Calu3 (cell line): Measurements from ENCODE around the gene XRCC5. TPM values are rescaled to one million over a fixed set of nuclear protein-coding genes. Genes with fewer than 3 reads are reported as not detected.

ENCODE experiments used
- BruUV-seq: library from RNA; stranded (reverse); fragments of 400-500 nt; replicated peaks from 2 replicates; lab custom pipeline; 2021; lab: Mats Ljungman, UMichigan
- CTCF ChIA-PET: fragments of 300-600 bp; sonication (Branson Sonifier 250); formaldehyde crosslinking; loops from one replicate; lab custom pipeline; 2022; ENCODE audit warnings: antibody characterized with exemption; lab: Charles Lee
- DNase-seq: peaks from one replicate; pipeline ENCODE4 v3.0.0; 2022
- H3K27ac Mint-ChIP-seq: one replicate; pipeline ENCODE4 v1.8.0; 2022; ENCODE audit warnings: mixed read lengths; ENCODE audit not compliant: unreplicated experiment
- H3K27me3 Mint-ChIP-seq: one replicate; pipeline ENCODE4 v1.8.0; 2022; ENCODE audit warnings: mixed read lengths; ENCODE audit not compliant: unreplicated experiment
- H3K36me3 Mint-ChIP-seq: one replicate; pipeline ENCODE4 v1.8.0; 2022; ENCODE audit warnings: mild to moderate bottlenecking, moderate library complexity, mixed read lengths; ENCODE audit not compliant: insufficient read depth, unreplicated experiment
- H3K4me1 Mint-ChIP-seq: one replicate; pipeline ENCODE4 v1.8.0; 2022; ENCODE audit warnings: mild to moderate bottlenecking, low read depth, mixed read lengths; ENCODE audit not compliant: unreplicated experiment
- H3K4me3 Mint-ChIP-seq: one replicate; pipeline ENCODE4 v1.8.0; 2022; ENCODE audit warnings: mild to moderate bottlenecking, low read depth, moderate library complexity, mixed read lengths; ENCODE audit not compliant: unreplicated experiment
- H3K9me3 Mint-ChIP-seq: one replicate; pipeline ENCODE4 v1.8.0; 2022; ENCODE audit warnings: low read depth, mixed read lengths; ENCODE audit not compliant: unreplicated experiment
- intact Hi-C: fragments of 100-400 bp; cut with micrococcal nuclease; formaldehyde crosslinking; loops from one replicate; pipeline ENCODE4 v1.10.0; 2022; ENCODE audit not compliant: unreplicated experiment
- total RNA-seq: library from RNA; stranded (reverse); gene quantifications from 2 replicates; pipeline ENCODE4 v1.2.3, GENCODE V29; 2022
- TF ChIP-seq, protein P1 (sequence below): fragments of 200-600 bp; IDR thresholded peaks from one replicate; pipeline ENCODE4 v1.8.0; 2022; ENCODE audit warnings: antibody characterized with exemption; ENCODE audit not compliant: unreplicated experiment

The XRCC5 gene
- total RNA-seq, 1 experiment from 2014 or later = 313 TPM

DNA sequence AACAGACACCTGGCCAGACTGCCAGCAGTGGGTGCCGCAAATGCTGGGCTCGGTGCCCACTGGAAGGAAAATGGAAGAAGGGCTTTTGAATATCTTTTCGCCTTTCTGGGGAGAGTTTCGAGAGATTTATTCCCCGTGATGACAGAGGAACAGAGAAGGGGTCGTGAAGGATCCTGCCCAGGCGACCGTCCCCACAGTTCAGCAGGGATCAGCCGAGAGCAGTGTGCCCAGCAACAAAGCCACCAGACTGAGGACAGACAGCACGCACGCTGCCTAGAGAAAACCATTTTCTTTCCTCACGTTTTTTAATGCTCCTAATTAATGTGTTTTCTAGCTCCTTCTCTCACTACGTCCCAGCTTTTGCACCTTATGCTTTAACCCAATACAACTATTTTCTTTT, 47.7 kb downstream of the XRCC5 start:
- H3K4me3 Mint-ChIP-seq = no peak overlapping the region
- H3K27ac Mint-ChIP-seq = no peak overlapping the region
- no TSS peak for BruUV-seq
- H3K27me3 Mint-ChIP-seq = no peaks in the 10 kb centered on the region
- no peak for DNase-seq
- no peaks in the 10 kb centered on the region for H3K9me3 Mint-ChIP-seq
- TF ChIP-seq, protein P1, sequence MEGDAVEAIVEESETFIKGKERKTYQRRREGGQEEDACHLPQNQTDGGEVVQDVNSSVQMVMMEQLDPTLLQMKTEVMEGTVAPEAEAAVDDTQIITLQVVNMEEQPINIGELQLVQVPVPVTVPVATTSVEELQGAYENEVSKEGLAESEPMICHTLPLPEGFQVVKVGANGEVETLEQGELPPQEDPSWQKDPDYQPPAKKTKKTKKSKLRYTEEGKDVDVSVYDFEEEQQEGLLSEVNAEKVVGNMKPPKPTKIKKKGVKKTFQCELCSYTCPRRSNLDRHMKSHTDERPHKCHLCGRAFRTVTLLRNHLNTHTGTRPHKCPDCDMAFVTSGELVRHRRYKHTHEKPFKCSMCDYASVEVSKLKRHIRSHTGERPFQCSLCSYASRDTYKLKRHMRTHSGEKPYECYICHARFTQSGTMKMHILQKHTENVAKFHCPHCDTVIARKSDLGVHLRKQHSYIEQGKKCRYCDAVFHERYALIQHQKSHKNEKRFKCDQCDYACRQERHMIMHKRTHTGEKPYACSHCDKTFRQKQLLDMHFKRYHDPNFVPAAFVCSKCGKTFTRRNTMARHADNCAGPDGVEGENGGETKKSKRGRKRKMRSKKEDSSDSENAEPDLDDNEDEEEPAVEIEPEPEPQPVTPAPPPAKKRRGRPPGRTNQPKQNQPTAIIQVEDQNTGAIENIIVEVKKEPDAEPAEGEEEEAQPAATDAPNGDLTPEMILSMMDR = no peak
- CTCF ChIA-PET = interaction anchor here (0.6 kb wide), 1 partner anchor 293 kb away, joined by 3 read pairs; no protein-coding TSS in a partner anchor
- intact Hi-C loops = no loop called here
- no peaks in the 10 kb centered on the region for H3K4me1 Mint-ChIP-seq
- peaks cover 70% of the 10 kb centered on the region for H3K36me3 Mint-ChIP-seq

DNA sequence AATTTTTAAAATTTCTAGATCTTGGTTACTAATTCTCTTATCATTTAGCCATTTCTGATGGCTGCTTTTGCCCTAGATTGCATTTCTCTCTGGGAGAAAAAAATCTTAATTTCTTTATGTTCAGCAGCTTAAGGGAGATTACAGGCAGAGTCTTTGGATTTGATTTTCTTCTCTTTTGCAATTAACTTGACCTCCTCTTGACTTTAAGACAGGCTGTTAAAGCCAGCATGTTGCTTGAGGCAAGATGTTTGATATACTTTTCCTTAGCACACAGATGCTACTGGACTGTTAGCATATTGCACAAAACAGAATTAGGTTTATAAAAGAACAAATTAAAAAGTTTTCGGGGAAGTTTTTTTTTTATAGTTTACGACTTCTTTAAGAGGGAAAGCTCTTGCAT, 50.0 kb downstream of the XRCC5 start:
- Mint-ChIP-seq H3K27me3 (no peaks in the 10 kb centered on the region), H3K9me3 (no peaks in the 10 kb centered on the region), H3K36me3 (peaks cover 73% of the 10 kb centered on the region), H3K4me1 (no peaks in the 10 kb centered on the region), H3K27ac (no peak overlapping the region), H3K4me3 (no peak overlapping the region)
- intact Hi-C loops = no loop called here
- DNase-seq = no peak
- TF ChIP-seq, protein P1 = no peak
- no TSS peak for BruUV-seq
- CTCF ChIA-PET = interaction anchor here (0.7 kb wide), 1 partner anchor 44 kb away, joined by 3 read pairs; no protein-coding TSS in a partner anchor

DNA sequence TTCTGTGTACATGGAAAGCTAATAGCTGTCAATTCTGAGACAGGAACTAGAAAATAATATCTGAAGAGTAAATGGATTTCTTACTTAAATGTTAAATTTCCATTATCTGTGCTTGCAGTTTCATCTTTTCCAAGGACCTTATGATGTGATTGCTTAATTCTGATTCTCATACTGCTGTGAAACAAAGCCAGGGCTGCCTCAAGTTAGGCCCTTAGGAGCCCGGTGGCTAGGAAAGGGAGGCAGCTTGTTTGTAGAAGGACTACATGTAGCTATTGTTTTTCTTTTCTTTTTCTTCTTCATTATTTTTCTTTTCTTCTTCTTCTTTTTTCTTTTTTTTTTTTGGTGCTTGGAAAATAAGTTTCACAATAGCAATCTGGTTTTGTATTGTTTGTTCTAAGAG, 50.5 kb downstream of the XRCC5 start:
- H3K27me3 Mint-ChIP-seq = no peaks in the 10 kb centered on the region
- no peak overlapping the region for H3K27ac Mint-ChIP-seq
- no peaks in the 10 kb centered on the region for H3K9me3 Mint-ChIP-seq
- H3K4me1 Mint-ChIP-seq = no peaks in the 10 kb centered on the region
- no peak for DNase-seq
- BruUV-seq = no TSS peak
- intact Hi-C loops = no loop called here
- no peak overlapping the region for H3K4me3 Mint-ChIP-seq
- CTCF ChIA-PET = interaction anchor here (0.7 kb wide), 1 partner anchor 44 kb away, joined by 3 read pairs; no protein-coding TSS in a partner anchor
- H3K36me3 Mint-ChIP-seq = peaks cover 74% of the 10 kb centered on the region
- TF ChIP-seq, protein P1 = no peak

DNA sequence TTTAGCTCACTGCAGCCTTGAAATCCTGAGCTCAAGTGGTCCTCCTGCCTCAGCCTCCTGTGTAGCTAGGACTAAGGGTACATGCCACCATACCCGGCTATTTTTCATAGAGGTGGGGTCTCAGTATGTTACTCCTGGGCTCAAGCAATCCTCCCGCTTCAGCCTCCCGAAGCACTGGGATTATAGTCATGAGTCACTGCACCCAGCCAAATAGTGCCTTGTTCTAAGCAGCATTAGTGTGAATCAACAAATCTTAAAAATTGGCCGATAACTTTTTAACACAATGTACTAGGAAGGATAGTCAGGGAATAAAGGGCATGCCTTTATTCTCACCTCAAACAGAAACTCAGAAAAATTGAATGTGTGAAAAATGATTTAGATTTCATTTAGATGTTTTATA, 51.6 kb downstream of the XRCC5 start:
- Mint-ChIP-seq H3K4me1 (no peaks in the 10 kb centered on the region), H3K27ac (no peak overlapping the region), H3K4me3 (no peak overlapping the region), H3K9me3 (no peaks in the 10 kb centered on the region), H3K27me3 (no peaks in the 10 kb centered on the region), H3K36me3 (peaks cover 77% of the 10 kb centered on the region)
- DNase-seq = no peak
- CTCF ChIA-PET = no interaction called here
- no TSS peak for BruUV-seq
- intact Hi-C loops = no loop called here
- TF ChIP-seq, protein P1 = no peak
